ENCODE results near the gene EAPP.

Gene EAPP

DNA sequence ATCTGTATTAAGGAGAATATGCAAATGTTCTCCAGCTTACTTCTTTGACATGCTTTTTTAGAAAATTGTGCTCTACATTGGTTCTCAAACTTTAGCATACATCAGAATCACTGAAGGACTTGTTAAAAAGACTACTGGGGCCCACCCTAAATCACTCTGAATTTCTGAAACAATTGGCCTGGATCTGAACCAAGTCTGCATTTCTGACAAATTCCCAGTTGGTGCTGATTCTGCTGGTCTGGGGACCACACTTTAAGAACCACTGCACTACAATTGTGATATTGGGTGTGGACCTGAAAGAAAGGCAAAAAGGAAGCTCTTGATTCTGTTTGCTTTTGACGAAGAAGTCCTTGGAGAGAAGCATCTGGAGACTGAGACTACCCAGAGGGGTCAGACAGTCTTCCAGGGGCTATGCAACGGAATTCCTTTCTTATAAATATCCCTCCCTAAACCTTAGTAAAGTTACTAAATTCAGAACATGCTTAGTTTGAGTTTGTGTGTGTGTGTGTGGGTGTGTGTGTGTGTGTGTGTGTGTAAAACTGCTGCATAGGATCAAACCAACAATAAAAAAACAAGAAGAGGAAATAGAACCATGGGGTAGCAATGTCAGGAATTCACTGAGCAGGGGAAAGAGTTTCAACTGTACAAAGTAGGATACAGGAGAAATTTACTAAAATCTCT, 36.8 kb downstream of the EAPP start:
- POLR2A ChIA-PET, result interaction anchor here (0.6 kb wide), 1 partner anchor 914 kb away, joined by 3 read pairs; no protein-coding TSS in a partner anchor
- no peak overlapping the region for H3K27ac ChIP-seq (ENCODE audit: extremely low read depth, low read depth, low read length)

GRCh38 chr14:34502001-34502400, 37.5 kb downstream of the EAPP start:
- H3K36me3 ChIP-seq (ENCODE audit: control insufficient read depth in 2 of 2, insufficient read depth in 1 of 2, low read length in 2 of 2), result no peaks in the 10 kb centered on the region
- POLR2A ChIA-PET, result interaction anchor here (0.6 kb wide), 1 partner anchor 914 kb away, joined by 3 read pairs; no protein-coding TSS in a partner anchor
- no peak overlapping the region for H3K4me3 ChIP-seq (ENCODE audit: low read depth, low read length)
- TF ChIP-seq ZNF48 (tag by site-specific recombination; IDR thresholded peaks at IDR 0.05), result no peak
- TF ChIP-seq, protein P1, sequence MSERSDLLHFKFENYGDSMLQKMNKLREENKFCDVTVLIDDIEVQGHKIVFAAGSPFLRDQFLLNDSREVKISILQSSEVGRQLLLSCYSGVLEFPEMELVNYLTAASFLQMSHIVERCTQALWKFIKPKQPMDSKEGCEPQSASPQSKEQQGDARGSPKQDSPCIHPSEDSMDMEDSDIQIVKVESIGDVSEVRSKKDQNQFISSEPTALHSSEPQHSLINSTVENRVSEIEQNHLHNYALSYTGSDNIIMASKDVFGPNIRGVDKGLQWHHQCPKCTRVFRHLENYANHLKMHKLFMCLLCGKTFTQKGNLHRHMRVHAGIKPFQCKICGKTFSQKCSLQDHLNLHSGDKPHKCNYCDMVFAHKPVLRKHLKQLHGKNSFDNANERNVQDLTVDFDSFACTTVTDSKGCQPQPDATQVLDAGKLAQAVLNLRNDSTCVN (tag by site-specific recombination; optimal IDR thresholded peaks at IDR 0.05), result no peak
- TF ChIP-seq IKZF3 (tag by site-specific recombination; IDR thresholded peaks at IDR 0.05), result no peak
- TF ChIP-seq GLI2 (tag by site-specific recombination; IDR thresholded peaks at IDR 0.05; ENCODE audit: borderline replicate concordance, low read depth), result no peak
- TF ChIP-seq, protein P2, sequence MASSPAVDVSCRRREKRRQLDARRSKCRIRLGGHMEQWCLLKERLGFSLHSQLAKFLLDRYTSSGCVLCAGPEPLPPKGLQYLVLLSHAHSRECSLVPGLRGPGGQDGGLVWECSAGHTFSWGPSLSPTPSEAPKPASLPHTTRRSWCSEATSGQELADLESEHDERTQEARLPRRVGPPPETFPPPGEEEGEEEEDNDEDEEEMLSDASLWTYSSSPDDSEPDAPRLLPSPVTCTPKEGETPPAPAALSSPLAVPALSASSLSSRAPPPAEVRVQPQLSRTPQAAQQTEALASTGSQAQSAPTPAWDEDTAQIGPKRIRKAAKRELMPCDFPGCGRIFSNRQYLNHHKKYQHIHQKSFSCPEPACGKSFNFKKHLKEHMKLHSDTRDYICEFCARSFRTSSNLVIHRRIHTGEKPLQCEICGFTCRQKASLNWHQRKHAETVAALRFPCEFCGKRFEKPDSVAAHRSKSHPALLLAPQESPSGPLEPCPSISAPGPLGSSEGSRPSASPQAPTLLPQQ (tag by site-specific recombination; IDR thresholded peaks at IDR 0.05), result no peak
- no peak for TF ChIP-seq ZNF623 (tag by site-specific recombination; IDR thresholded peaks at IDR 0.05)
- TF ChIP-seq KLF8 (tag by site-specific recombination; IDR thresholded peaks at IDR 0.05), result no peak
- no peak for TF ChIP-seq ZNF777 (tag by site-specific recombination; IDR thresholded peaks at IDR 0.05; ENCODE audit: borderline replicate concordance)
- no peaks in the 10 kb centered on the region for H3K9me3 ChIP-seq (ENCODE audit: control insufficient read depth, insufficient read depth, low read depth, low read length)
- CTCF ChIA-PET, result interaction anchor here (0.6 kb wide), 2 partner anchors 35 to 201 kb away, joined by 3 to 5 read pairs; no protein-coding TSS in a partner anchor
- H3K4me1 ChIP-seq (ENCODE audit: control insufficient read depth, insufficient read depth, low read length), result peaks cover 7% of the 10 kb centered on the region; the same call in 1 of the 2 replicates
- no peak overlapping the region for H3K27ac ChIP-seq (ENCODE audit: extremely low read depth, low read depth, low read length)

More for the DNA sequence above, 36.8 kb downstream of the EAPP start:
- no peak for TF ChIP-seq ZNF768 (tag by site-specific recombination; IDR thresholded peaks at IDR 0.05)
- Histone ChIP-seq H3K9me3 (ENCODE audit: control insufficient read depth, insufficient read depth, low read depth, low read length) (no peaks in the 10 kb centered on the region), H3K4me3 (ENCODE audit: low read depth, low read length) (no peak overlapping the region), H3K4me1 (ENCODE audit: control insufficient read depth, insufficient read depth, low read length) (peaks cover 7% of the 10 kb centered on the region; the same call in 1 of the 2 replicates), H3K36me3 (ENCODE audit: control insufficient read depth in 2 of 2, insufficient read depth in 1 of 2, low read length in 2 of 2) (no peaks in the 10 kb centered on the region)
- CTCF ChIA-PET, result interaction anchor here (0.6 kb wide), 1 partner anchor 201 kb away, joined by 5 read pairs; no protein-coding TSS in a partner anchor

DNA sequence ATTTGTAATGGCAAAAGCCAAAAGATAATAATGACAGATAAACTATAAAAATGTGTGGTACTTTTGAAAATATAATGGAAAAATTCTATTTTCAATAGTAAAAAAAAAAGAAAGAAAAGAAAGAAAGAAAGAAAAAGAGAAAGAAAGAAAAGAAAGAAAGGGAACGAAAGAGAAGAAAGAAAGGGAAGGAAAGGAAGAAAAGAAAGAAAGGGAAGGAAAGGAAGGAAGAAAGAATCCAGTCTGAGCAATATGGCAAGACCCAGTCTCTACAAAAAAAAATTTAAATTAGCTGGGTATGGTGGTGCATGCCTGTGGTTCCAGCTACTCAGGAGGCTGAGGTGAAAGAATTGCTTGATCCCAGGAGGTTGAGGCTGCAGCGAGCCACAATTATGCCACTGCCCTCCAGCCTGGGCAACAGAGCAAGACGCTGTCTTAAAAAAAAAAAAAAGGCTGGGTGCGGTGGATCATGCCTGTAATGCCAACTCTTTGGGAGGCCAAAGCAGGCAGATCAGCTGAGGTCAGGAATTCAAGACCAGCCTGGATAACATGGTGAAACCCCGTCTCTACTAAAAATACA, 38.4 kb downstream of the EAPP start:
- Histone ChIP-seq H3K36me3 (ENCODE audit: control insufficient read depth in 2 of 2, insufficient read depth in 1 of 2, low read length in 2 of 2) (no peaks in the 10 kb centered on the region), H3K4me3 (ENCODE audit: low read depth, low read length) (no peak overlapping the region), H3K4me1 (ENCODE audit: control insufficient read depth, insufficient read depth, low read length) (peaks cover 6% of the 10 kb centered on the region; the same call in 1 of the 2 replicates), H3K9me3 (ENCODE audit: control insufficient read depth, insufficient read depth, low read depth, low read length) (no peaks in the 10 kb centered on the region), H3K27ac (ENCODE audit: extremely low read depth, low read depth, low read length) (no peak overlapping the region)
- ChIA-PET CTCF (interaction anchor here (0.6 kb wide), 1 partner anchor 36 kb away, joined by 3 read pairs; no protein-coding TSS in a partner anchor), POLR2A (no interaction called here)
- TF ChIP-seq ZNF23 (tag by site-specific recombination; IDR thresholded peaks at IDR 0.05; ENCODE audit: borderline replicate concordance) (no peak), ZNF785 (tag by site-specific recombination; IDR thresholded peaks at IDR 0.05) (no peak), GFI1B (tag by site-specific recombination; IDR thresholded peaks at IDR 0.05) (no peak), ZNF140 (tag by site-specific recombination; IDR thresholded peaks at IDR 0.05) (no peak), ZNF366 (tag by site-specific recombination; conservative IDR thresholded peaks at IDR 0.05) (peak; percentile 46), PRDM1 (tag by site-specific recombination; IDR thresholded peaks at IDR 0.05) (peak; percentile 63), ZSCAN23 (tag by site-specific recombination; IDR thresholded peaks at IDR 0.05) (no peak), ZNF621 (tag by site-specific recombination; IDR thresholded peaks at IDR 0.05) (no peak), ZNF549 (tag by site-specific recombination; IDR thresholded peaks at IDR 0.05) (no peak), KLF9 (tag by site-specific recombination; IDR thresholded peaks at IDR 0.05; ENCODE audit: low read depth) (no peak), ZNF266 (tag by site-specific recombination; IDR thresholded peaks at IDR 0.05; ENCODE audit: low read depth) (no peak)
- TF ChIP-seq, protein P3, sequence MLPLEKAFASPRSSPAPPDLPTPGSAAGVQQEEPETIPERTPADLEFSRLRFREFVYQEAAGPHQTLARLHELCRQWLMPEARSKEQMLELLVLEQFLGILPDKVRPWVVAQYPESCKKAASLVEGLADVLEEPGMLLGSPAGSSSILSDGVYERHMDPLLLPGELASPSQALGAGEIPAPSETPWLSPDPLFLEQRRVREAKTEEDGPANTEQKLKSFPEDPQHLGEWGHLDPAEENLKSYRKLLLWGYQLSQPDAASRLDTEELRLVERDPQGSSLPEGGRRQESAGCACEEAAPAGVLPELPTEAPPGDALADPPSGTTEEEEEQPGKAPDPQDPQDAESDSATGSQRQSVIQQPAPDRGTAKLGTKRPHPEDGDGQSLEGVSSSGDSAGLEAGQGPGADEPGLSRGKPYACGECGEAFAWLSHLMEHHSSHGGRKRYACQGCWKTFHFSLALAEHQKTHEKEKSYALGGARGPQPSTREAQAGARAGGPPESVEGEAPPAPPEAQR (tag by site-specific recombination; IDR thresholded peaks at IDR 0.05), result no peak
- TF ChIP-seq, protein P4, sequence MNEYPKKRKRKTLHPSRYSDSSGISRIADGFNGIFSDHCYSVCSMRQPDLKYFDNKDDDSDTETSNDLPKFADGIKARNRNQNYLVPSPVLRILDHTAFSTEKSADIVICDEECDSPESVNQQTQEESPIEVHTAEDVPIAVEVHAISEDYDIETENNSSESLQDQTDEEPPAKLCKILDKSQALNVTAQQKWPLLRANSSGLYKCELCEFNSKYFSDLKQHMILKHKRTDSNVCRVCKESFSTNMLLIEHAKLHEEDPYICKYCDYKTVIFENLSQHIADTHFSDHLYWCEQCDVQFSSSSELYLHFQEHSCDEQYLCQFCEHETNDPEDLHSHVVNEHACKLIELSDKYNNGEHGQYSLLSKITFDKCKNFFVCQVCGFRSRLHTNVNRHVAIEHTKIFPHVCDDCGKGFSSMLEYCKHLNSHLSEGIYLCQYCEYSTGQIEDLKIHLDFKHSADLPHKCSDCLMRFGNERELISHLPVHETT (tag by site-specific recombination; IDR thresholded peaks at IDR 0.05), result no peak

Data from HEK293 (cell line).